ENCODE results near the gene IFTAP.

Gene IFTAP

DNA sequence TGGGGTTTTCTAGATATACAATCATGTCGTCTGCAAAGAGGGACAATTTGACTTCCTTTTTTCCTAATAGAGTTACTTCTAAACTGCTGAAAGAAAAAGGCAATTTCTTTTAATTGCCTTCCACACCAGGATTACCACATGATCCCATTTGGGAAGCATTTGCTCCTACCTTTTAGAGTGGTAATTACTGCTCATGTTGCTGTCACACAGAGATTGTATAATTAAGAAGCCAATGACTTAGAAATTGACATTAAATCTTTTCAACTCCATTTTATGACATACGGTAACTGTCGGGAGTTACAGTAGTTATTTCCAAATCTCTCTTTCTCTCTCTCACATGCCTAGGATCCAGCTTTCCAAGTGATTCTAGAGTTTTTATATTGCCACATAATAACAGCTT is 21.5 kb downstream of the IFTAP start:
- Histone ChIP-seq H3K4me1 (no peaks in the 10 kb centered on the region), H3K9me3 (ENCODE audit: control insufficient read depth, low read length) (no peaks in the 10 kb centered on the region), H3K79me2 (no peaks in the 10 kb centered on the region), H3K27ac (no peak overlapping the region), H3K9ac (no peak overlapping the region), H3K27me3 (ENCODE audit: control insufficient read depth, insufficient read depth, low read length) (no peaks in the 10 kb centered on the region), H3K4me3 (ENCODE audit: low read depth, low read length) (no peak overlapping the region), H3K4me2 (ENCODE audit: low read length) (no peak overlapping the region), H3K36me3 (ENCODE audit: control insufficient read depth, insufficient read depth, low read length) (no peaks in the 10 kb centered on the region), H2AFZ (no peak overlapping the region)
- TF ChIP-seq CTCF (IDR thresholded peaks at IDR 0.05) = no peak

- TF ChIP-seq CTCF (IDR thresholded peaks at IDR 0.05) = no peak
- no peaks in the 10 kb centered on the region for H3K27me3 ChIP-seq (ENCODE audit: control insufficient read depth, insufficient read depth, low read length)
These were observed 23.5 kb downstream of the IFTAP start for GRCh38 chr11:36617543-36618362.

GRCh38 chr11:36618363-36619047 is 24.2 kb downstream of the IFTAP start:
- Histone ChIP-seq H3K9me3 (ENCODE audit: control insufficient read depth, low read length) (no peaks in the 10 kb centered on the region), H3K27me3 (ENCODE audit: control insufficient read depth, insufficient read depth, low read length) (no peaks in the 10 kb centered on the region), H3K36me3 (ENCODE audit: control insufficient read depth, insufficient read depth, low read length) (no peaks in the 10 kb centered on the region), H3K4me2 (ENCODE audit: low read length) (no peak overlapping the region), H3K4me1 (no peaks in the 10 kb centered on the region), H3K79me2 (no peaks in the 10 kb centered on the region), H3K4me3 (ENCODE audit: low read depth, low read length) (no peak overlapping the region), H3K27ac (no peak overlapping the region), H3K9ac (no peak overlapping the region), H2AFZ (no peak overlapping the region)
- no peak for TF ChIP-seq CTCF (IDR thresholded peaks at IDR 0.05)

More at GRCh38 chr11:36617543-36618362, 23.5 kb downstream of the IFTAP start:
- Histone ChIP-seq H3K9me3 (ENCODE audit: control insufficient read depth, low read length) (no peaks in the 10 kb centered on the region), H3K36me3 (ENCODE audit: control insufficient read depth, insufficient read depth, low read length) (no peaks in the 10 kb centered on the region), H3K79me2 (no peaks in the 10 kb centered on the region), H3K4me1 (no peaks in the 10 kb centered on the region), H3K4me2 (ENCODE audit: low read length) (no peak overlapping the region), H3K4me3 (ENCODE audit: low read depth, low read length) (no peak overlapping the region), H3K27ac (no peak overlapping the region), H2AFZ (no peak overlapping the region), H3K9ac (no peak overlapping the region)

DNA sequence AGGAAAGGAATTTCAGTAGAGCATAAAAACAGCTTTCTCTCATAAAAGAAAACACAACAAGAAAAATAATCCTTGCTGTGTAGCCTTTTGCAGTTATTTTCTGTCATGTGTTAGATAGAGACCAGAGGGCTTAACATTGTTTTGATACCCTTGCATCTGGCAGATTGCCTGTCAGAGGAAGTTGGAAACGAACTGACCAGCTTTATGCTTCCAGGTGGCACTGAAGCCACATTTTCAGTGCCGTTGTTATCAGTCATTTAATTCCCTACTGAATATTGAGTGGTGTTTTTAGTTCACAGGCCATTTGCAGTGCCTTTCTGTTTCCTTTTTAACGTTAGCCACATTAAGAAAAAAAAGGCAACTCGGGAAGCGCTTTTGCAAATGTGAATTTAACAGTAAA is 25.2 kb downstream of the IFTAP start:
- no peaks in the 10 kb centered on the region for H3K9me3 ChIP-seq (ENCODE audit: control insufficient read depth, low read length)
- no peak overlapping the region for H3K4me3 ChIP-seq (ENCODE audit: low read depth, low read length)
- H3K4me1 ChIP-seq = no peaks in the 10 kb centered on the region
- no peaks in the 10 kb centered on the region for H3K36me3 ChIP-seq (ENCODE audit: control insufficient read depth, insufficient read depth, low read length)
- no peak overlapping the region for H3K27ac ChIP-seq
- H2AFZ ChIP-seq = no peak overlapping the region
- TF ChIP-seq CTCF (IDR thresholded peaks at IDR 0.05) = no peak
- peak overlapping the region; percentile 31 for H3K4me2 ChIP-seq (ENCODE audit: low read length)
- no peaks in the 10 kb centered on the region for H3K27me3 ChIP-seq (ENCODE audit: control insufficient read depth, insufficient read depth, low read length)
- no peak overlapping the region for H3K9ac ChIP-seq
- H3K79me2 ChIP-seq = no peaks in the 10 kb centered on the region

Measured in parathyroid adenoma (tissue), 2 donors.